DMS153 (cell line): ENCODE measurements around the gene MYL3.

Experiments used
- DNase-seq: peaks from one replicate; lab custom pipeline; 2025; lab: John Stamatoyannopoulos, UW

The MYL3 gene

DNA sequence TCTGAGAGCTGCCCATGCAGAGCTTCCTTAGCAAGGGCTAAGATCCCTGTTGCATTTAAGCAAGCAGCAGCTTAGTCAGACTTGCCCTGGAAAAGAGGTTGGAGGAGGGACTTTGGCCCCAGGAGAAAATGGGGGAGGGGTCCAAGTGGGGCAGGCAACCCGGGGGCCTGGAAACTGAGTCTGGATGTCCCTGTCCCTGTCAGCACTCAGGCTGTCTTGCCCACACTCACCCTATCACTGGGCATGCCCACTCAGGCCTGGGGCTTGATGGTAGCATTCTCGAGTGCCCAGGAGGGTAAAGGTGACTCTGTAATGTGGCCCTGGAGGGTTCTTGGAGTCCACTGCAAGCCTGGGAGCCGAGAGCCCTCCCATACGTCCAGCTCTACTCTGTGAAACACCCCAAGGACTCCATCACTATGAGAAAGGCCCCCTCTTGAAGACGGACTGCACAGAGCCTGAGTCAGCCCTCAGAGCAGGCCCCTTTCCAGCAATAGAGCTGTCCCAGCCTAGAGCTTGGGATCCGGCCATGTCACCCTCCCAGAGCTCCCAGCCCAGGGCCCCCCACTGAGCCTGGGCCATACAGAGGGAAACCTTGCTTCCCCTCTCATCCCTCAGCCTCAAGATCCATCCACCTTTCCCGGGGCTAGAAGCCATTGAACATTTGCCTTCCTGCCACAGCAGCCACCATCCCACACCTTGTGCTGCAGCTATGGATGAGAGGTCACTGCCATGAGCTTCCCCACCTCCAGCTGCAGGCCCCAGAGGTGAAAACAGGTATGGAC is 13.4 kb downstream of the MYL3 start:
- DNase-seq: no peak

DNA sequence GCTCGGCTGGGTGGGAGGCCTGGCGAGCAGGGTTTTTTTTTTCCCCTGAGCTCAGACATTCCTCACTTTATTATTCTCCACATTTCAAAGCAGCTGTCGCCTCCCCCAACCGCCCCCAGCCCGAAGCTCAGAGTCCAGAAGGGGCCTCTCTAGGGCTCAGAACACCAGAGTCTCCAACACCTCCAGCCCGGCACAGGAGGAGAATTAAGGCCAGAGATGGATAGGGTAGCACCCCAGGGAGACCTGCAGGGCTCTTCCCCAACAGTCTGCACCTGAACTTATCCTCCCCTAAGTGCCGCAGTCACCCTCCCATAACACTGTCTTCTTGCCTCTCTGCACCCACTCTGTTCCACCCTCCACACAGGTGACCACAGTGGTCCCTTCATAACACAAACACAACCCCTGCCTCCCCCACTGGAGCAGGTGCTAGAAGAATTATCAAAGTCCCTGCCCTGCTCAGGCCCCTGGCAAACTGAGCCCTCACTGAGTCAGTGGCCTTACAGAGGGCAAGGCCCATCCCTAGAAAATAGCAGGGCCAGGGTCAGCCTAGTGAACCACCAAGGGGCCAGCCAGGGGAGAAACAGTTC is 14.1 kb downstream of the MYL3 start:
- no peak for DNase-seq

DNA sequence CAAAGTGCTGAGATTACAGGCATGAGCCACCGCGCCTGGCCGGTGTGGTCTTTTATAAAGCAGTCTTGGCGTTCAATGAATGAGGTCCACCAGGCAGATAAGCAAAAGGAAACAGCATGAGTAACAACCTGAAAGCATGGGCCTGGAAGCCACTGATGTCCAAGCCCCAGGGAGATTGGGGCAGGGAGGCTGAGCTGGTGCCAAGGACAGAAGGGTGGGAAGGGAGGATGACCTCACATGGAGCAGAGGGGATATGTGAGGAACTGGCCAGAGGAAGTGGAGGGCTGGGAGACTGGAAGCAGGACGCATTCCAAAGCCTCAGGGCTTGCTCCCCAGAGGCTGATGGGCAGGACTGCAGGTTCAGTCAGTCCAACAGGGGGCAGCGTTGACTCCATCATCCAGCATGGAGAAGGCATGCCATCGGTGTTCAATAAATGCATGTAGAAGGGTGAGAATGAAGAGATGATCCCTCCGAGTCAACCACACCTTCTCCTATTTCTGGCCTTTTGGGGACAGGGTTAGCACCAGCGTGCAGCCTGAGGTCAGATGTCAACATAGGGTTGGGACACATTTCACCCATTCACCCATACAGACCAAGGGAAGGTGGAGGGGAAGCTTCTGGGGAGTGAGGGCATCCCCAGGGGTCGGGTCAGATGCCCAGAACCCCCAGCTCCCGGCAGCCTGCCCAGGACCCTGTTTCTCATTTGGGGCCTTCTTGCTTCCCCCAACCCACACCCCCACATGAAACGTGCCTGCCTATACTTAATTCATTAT is 14.8 kb downstream of the MYL3 start:
- no peak for DNase-seq

DNA sequence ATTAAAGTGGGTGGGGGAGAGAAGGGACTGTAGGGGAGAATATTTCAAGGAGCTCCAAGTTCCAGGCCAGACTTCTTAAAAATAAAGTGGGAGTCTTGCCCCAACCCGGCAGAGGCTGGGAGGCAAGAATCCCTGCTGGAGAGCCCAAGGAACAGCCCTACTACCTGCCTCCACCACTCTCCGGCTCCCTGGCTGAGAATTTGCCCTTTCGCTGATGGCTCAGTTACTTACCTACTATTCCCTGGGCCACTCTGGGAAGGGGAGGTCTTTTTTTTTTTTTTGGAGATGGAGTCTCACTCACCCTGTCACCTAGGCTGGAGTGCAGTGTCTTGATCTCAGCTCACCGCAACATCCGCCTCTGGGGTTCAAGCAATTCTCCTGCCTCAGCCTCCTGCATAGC is 15.5 kb downstream of the MYL3 start:
- DNase-seq: no peak

DNA sequence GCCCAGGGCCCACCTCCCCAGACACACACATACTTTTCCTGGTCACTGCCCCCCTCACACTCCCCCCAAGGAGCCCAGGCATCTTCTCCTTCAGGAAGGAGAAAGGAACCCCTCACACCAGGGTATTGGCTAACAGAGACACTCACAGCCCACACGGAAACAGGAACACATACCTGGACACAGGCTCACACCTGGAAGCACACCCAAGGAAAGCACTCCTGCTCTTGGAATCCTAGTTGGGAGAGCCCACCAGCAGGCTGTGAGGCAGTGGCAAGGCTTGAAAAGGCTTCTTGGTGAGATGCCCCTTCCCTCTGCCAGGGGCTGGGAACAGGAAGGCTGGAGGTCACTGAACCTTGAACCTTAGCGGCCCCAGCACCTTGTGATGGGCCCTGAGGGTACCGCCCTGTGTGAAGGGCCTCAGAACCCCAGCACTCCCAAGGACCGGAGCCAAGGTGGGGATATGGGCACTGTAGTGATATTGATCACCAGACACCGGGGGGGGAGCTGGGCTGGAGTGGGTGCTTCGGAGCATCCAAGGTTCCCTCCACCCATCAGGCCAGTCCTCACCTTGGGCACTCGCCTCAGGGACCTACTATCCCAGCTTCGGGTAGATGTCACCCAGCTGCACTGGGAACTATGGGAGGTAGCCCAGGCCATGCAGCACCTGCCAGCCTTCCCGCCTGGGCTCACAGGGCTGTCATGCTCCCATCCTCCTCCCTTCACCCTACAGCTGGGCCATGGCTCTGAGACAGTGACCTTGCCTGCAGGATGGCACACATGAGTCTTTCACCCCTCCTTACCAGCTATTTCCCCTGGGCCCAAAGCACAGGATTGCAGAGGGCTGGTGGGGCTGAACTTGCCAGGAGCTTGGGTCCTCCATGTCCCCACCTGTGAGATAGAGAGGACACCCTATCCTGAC is 16.4 kb downstream of the MYL3 start:
- no peak for DNase-seq

DNA sequence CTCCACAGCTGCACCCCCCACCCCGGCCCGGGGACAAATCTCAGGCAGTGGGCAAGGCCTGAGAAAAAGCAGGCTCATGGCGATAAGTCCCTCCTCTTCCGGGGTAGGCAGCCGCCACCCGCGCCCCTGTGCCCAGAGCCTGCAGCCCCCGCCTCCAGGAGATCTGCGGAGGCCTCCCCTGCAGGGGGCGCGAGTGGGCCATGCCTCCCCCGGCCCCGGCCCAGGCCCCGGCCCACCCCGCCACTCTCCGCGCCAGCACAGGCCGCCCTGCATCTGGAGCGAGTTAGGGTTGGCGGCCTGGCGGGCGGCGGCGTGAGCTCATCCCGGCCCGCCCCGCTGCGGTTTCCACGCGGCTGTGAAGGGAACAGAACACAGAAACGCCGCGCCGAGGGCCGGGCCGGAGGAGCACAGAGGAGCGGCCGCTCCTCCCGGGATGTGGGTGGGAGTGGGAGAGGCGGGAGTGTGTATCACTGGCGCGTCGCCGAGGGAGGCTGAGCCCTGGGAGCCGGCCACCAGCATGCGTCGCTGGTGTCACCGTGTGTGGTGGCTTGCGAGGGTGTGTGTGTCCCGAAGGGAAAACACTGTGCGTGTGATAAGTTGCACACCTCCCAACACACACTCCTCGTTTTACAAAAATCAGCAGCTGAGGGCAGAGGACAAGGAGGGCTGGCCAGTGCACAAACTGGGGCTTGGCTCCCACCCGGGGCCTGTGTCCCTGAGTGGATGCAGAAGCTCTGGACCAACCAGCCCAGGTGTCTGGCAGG is 17.2 kb downstream of the MYL3 start:
- DNase-seq: peak; percentile 21

DNA sequence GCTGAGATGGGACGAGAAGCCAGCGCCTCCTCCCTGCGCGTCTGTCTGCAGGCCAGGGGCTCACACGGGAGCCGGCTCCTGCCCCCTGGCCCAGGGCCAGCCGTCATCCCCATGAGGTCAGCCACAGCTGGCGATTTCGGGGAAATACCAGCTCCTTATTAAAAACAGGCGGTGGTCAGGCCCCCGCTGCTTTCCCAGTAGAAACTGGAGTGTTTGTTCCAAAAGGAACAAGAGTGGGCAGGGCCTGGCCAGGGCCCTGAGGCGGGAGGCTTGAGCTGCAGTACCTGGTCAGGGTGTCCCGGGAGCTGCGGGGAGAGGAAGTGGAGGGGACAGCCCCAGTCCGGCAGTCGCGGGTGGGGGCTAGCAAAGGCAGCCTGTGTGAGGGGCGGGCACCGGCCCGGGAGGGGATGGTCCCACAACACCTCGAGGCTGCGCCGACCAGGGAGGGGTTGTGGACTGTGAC is 17.8 kb downstream of the MYL3 start:
- DNase-seq: no peak

DNA sequence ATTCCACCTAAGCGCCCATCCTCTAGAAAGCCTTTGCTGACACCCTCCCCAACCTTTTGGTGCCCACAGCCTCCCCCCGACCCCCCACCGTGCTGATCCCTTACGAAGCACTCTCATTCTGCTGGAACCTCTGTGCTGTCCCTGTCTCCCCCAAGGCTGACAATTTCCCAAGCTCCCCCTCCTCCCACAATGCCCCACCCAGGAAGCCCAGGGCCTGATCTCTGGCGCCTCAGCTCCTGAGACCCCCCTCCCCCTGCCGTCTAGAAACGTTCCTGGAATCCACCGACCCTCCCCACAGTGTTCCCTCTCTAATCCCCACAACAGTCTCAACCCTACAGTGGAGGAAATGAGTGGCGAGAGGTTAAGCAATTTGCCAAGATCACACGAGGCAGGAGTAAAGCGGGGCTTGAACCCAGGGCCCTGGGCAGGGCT is 18.3 kb downstream of the MYL3 start:
- no peak for DNase-seq

DNA sequence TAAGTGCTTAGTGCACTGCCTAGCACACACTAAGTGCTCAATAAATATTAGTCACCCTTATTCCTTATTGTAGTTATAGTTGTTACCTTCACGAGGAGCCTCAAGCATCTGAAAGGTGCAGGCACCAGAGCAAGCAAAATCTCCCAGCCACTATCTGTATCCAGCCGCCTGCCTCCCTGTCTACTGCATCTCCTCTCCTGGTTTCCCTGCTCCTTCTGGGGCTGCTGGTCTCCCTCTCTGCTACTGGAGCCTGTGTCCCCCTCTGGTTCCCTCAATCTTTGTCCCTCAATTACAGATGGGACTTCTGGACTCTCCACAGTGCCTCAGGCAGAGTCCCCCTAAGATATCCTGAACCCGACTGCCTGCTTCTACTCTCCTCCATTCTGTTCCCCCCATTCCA is 18.8 kb downstream of the MYL3 start:
- no peak for DNase-seq

DNA sequence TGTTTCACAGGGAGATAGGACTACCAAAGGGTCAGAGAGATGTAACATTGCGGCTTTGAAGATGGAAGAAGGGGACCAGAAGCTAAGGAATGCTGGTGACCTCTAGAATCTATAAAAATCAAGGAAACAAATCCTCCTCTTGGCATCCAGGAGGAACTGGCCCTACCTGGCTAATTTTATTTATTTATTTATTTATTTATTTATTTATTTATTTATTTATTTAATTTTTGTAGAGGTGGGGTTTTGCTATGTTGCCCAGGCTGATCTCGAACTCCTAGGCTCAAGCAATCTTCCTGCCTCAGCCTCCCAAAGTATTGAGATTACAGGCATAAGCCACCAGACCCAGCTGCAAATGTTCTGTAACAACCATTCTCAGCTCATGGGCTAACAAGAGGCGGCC is 19.7 kb downstream of the MYL3 start:
- DNase-seq: no peak

DNA sequence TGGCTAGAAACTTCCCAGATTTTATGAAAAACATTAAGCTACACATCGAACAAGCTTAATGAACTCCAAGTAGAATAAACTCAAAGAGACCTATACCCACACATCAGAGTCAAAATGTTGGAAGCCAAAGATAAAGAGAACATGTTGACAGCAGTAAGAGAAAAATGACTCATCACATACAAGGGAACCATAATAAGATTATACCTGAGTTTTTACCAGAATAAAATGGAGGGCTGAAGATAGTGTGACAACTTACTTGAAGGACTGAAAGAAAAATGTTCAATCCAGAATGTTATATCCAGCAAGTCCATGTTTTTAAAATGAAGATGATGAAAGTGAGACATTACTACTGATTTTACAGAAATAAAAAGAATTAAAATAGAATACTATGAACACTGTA is 22.8 kb downstream of the MYL3 start:
- no peak for DNase-seq

DNA sequence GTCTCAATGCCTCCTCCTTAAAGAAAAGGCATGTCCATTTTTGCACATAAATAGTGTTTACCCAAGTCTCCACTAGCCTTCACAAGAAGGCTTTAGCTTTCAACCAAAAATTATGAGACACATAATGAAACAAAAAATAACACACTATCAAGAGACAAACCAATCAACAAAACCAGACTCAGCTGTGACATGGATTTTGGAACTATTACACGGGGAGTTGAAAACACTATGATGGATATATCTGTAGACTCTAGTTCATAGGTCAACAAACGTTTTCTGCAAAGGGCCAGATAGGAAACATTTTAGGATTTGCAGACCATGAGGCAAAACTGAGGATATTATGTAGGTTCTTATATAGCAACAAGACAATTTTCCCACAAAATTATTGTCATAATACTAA is 24.9 kb downstream of the MYL3 start:
- DNase-seq: no peak

DNA sequence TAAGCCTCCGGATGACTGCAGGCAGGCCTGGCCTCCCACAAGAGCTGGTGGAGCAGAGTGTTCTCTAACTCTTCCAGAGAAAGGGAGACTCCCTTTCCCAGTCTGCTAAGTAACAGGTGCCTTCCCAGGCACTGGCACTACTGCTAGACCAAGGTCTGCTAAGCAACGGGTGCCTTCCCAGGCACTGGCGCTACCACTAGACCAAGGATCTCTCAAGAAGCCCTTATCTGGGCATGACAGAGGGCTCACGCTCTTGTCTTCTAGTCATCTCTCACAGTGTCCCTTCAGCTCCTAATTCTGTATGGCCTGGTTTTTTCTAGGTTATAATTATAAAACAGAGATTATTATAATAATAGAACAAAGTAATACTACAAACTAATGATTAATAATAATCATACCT is 27.8 kb downstream of the MYL3 start:
- DNase-seq: no peak

DNA sequence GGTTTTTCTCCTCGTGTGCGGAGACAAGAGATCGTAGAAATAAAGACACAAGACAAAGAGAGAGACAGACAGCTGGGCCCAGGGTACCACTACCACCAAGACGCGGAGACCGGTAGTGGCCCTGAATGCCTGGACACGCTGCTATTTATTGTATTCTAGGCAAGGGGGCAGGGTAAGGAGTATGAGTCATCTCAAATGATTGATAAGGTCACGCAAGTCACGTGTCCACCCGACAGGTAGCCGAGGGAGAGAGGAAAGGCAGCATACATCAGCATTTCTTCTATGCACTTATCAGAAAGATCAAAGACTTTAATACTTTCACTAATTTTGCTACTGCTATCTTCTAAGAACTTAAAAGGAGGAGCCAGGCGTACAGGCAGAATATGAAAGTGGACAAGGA is 28.2 kb downstream of the MYL3 start:
- no peak for DNase-seq

DNA sequence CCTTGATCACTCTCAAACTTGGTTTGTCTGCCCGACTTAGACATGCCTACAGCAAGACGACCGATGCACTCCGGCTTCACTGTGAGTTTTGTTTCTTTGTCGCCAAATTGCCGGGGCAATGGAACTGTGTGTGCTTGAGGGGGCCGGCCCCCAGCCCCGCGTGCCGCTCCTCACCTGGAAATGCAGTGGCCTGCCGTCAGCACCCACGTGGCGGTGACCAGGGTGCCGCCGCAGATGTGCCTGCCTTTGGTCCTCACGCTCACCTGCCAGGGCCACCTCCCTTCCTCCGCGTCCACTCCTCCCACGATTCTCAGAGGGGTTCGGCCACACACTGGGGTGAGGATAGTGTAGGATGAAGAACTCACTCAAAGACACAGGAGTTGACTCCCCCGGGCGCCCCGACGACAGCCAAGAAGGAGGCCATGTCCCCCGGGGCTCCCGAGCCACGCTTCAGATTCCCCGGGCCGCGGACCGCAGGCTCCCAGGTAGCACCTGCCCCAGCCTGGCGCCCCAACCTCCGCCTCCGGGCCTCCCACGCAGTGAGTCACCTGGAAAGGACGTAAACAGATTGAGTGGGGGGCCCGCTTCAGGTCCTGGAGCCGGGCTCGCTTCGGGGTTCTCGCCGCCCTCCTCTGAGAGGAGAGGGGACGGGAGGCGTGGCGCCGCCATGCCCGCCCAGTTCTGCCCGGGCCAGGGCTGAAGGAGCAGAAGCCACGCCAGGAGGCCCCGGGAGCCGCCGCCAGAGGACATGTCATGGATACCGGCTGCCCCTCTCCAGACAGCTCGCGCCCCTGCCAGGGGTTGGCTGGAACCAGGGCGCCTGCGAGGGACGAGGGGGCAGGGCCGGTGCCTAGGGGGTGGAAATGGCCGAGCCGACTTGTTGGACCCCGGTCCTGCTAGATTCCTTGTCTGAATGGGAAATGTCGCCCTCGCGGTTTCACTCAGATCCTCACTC is 29.6 kb downstream of the MYL3 start:
- no peak for DNase-seq

DNA sequence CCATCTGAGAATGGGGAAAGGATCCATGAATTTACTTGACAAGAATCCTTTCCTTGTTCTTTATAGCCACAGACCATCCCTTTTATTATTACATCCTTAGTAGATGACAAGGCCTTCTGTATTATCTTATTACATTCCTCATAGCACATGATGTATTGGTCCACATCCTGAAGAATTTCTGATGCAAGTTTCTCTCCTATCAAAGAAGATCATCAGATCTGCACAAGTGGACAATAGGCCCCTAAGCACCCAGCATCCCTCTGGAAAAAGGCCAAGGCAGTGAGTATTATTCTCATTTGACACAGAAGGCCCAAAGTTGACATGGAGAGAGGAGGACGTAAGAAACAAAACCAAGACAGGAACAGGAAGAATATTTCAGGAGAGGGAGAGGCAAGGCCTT is 31.4 kb downstream of the MYL3 start:
- no peak for DNase-seq

DNA sequence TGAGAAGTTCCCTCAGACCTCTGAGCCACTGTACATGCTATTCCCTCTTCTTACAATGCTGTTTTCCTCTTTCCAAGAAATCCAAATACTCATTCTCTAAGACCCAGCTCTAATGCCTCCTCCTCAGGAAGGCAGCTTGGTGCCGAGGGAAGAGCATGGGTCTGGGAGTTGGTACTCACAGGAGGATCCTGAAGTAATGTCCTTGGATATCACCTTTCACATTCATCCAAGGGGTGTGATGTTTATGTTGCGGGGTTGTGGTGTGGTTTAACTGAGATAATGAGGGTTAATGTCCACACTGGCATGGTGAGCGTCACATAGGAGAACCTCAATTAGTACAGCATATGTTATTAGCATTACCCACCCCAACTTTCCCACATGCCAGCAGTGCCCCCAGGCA is 31.9 kb downstream of the MYL3 start:
- no peak for DNase-seq

DNA sequence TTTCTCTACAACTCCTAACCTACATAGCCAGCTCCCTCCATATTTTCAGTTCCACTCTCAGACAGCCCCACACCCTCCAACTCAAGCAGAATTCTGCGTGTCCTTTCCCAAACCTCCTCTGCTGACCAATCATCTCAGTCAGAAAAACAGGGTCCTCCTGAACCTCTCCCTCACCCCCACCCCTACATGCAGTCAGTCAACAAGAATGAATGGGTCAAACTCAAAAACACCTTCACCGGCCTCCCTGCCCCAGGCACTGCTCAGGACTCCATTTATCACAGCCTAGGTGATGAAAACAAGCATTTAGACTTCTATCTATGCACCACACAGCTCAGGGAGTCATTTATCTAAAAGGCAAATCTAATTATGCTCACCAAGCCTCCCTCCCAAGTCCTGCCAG is 32.4 kb downstream of the MYL3 start:
- DNase-seq: no peak

DNA sequence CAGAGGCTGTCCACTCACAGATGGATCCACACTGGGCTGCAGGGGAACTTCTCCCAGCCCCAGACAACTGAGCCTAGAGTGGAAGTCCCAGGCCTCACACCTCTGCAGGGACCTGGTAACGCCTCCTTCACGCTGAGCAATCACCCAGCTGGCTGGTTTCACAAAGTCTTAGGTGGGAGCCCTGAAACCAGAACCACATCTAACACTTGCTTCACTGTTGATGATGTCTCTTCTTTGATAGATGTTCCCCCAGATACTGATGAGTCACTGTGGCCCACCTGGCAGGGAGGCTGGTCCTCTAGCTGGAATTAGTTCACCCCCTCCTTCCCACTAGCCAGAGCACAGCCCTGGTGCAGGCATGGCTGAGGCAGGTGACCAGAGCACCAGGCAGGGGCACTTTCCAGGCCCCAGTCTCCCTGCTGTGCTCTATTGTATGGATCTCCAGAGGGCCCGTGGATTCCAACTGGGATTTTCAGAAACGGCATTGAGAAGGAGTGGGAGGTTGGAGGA is 33.5 kb downstream of the MYL3 start:
- DNase-seq: no peak

DNA sequence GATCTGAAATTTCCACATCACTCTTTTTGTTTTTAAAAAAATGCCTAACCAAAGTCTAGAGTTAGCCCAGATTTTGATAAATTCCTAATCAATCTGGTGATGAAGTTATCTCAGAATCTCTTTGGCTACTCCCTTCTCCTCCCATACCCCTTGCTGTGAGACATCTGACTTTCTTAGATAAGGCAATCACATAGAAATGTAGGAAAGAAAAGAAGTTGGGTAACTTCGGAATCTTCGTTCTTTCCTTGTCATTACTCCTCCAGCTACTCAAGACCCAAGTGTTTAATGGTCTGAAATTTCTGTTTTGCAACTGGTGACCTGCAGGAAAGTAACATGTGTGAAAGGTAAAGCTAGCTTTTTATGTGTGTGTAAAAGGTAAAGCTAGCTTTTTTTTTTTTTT is 37.8 kb downstream of the MYL3 start:
- no peak for DNase-seq
